ENCODE data around the gene ADGRF3. TPM values are rescaled to one million over a fixed set of nuclear protein-coding genes. Genes with fewer than 3 reads are reported as not detected.

Gene ADGRF3
- total and polyA plus RNA-seq, 2 of the 8 experiments (the other 6 are each of a cell fraction or from before 2014, with no cell fraction given), result 0.54 to 0.69 TPM

DNA sequence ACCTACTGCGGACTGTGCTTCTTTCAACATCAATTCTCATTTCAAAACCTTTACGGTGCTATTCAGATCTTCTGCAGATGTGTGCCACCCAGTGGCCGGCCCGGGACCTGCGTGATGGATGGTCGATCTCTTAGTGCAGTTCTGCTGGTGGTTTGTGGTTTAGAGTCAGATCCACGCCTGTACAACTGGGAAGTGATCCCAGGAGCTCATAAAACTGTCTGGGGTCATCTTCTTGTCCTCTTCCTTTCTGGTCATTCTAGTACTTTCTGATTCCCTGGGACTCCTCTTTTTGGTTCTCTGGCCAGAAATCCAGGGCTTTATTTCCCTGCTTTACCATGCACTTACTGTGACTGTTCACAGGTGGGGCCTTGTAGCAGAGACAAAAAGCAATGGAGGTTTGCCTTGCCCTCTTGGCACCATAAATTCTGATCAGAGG, 16.5 kb downstream of the ADGRF3 start (continued):
- TF ChIP-seq NRF1 (IDR thresholded peaks at IDR 0.05; ENCODE audit: low read depth, low read length) (no peak), BACH1 (IDR thresholded peaks at IDR 0.05; ENCODE audit: low read length) (no peak), TEAD4 (IDR thresholded peaks at IDR 0.05; ENCODE audit: low read depth, low read length) (no peak), HDAC6 (IDR thresholded peaks at IDR 0.05; ENCODE audit: low read depth, low read length) (no peak), CTCF (IDR thresholded peaks at IDR 0.05; ENCODE audit: control extremely low read depth in 1 of 3, insufficient read depth in 1 of 3, low read depth in 1 of 3, low read length in 3 of 3) (peak; percentile 86 to 87 (median 86)), CREB1 (IDR thresholded peaks at IDR 0.05) (peak; percentile 19; the same call in 1 of the 2 replicates), RAD21 (IDR thresholded peaks at IDR 0.05 in 1 of 2, conservative IDR thresholded peaks at IDR 0.05 in 1 of 2; ENCODE audit: low read depth in 2 of 2, low read length in 2 of 2) (peak; percentile 81 to 92), SP2 (IDR thresholded peaks at IDR 0.05; ENCODE audit: low read length) (no peak), TCF12 (IDR thresholded peaks at IDR 0.05; ENCODE audit: low read depth, low read length) (no peak)
- TF ChIP-seq, protein P1, sequence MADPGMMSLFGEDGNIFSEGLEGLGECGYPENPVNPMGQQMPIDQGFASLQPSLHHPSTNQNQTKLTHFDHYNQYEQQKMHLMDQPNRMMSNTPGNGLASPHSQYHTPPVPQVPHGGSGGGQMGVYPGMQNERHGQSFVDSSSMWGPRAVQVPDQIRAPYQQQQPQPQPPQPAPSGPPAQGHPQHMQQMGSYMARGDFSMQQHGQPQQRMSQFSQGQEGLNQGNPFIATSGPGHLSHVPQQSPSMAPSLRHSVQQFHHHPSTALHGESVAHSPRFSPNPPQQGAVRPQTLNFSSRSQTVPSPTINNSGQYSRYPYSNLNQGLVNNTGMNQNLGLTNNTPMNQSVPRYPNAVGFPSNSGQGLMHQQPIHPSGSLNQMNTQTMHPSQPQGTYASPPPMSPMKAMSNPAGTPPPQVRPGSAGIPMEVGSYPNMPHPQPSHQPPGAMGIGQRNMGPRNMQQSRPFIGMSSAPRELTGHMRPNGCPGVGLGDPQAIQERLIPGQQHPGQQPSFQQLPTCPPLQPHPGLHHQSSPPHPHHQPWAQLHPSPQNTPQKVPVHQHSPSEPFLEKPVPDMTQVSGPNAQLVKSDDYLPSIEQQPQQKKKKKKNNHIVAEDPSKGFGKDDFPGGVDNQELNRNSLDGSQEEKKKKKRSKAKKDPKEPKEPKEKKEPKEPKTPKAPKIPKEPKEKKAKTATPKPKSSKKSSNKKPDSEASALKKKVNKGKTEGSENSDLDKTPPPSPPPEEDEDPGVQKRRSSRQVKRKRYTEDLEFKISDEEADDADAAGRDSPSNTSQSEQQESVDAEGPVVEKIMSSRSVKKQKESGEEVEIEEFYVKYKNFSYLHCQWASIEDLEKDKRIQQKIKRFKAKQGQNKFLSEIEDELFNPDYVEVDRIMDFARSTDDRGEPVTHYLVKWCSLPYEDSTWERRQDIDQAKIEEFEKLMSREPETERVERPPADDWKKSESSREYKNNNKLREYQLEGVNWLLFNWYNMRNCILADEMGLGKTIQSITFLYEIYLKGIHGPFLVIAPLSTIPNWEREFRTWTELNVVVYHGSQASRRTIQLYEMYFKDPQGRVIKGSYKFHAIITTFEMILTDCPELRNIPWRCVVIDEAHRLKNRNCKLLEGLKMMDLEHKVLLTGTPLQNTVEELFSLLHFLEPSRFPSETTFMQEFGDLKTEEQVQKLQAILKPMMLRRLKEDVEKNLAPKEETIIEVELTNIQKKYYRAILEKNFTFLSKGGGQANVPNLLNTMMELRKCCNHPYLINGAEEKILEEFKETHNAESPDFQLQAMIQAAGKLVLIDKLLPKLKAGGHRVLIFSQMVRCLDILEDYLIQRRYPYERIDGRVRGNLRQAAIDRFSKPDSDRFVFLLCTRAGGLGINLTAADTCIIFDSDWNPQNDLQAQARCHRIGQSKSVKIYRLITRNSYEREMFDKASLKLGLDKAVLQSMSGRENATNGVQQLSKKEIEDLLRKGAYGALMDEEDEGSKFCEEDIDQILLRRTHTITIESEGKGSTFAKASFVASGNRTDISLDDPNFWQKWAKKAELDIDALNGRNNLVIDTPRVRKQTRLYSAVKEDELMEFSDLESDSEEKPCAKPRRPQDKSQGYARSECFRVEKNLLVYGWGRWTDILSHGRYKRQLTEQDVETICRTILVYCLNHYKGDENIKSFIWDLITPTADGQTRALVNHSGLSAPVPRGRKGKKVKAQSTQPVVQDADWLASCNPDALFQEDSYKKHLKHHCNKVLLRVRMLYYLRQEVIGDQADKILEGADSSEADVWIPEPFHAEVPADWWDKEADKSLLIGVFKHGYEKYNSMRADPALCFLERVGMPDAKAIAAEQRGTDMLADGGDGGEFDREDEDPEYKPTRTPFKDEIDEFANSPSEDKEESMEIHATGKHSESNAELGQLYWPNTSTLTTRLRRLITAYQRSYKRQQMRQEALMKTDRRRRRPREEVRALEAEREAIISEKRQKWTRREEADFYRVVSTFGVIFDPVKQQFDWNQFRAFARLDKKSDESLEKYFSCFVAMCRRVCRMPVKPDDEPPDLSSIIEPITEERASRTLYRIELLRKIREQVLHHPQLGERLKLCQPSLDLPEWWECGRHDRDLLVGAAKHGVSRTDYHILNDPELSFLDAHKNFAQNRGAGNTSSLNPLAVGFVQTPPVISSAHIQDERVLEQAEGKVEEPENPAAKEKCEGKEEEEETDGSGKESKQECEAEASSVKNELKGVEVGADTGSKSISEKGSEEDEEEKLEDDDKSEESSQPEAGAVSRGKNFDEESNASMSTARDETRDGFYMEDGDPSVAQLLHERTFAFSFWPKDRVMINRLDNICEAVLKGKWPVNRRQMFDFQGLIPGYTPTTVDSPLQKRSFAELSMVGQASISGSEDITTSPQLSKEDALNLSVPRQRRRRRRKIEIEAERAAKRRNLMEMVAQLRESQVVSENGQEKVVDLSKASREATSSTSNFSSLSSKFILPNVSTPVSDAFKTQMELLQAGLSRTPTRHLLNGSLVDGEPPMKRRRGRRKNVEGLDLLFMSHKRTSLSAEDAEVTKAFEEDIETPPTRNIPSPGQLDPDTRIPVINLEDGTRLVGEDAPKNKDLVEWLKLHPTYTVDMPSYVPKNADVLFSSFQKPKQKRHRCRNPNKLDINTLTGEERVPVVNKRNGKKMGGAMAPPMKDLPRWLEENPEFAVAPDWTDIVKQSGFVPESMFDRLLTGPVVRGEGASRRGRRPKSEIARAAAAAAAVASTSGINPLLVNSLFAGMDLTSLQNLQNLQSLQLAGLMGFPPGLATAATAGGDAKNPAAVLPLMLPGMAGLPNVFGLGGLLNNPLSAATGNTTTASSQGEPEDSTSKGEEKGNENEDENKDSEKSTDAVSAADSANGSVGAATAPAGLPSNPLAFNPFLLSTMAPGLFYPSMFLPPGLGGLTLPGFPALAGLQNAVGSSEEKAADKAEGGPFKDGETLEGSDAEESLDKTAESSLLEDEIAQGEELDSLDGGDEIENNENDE (IDR thresholded peaks at IDR 0.05; ENCODE audit: insufficient replicate concordance, low read length), result no peak
